GM13977 (cell line): ENCODE results near the gene SNRK.

Experiments
- DNase-seq: peaks from one replicate; pipeline ENCODE4 v3.0.0; 2012; ENCODE audit warnings: low spot score
- CTCF ChIP-seq: IDR thresholded peaks from 2 replicates; pipeline ENCODE4 v1.5.1; 2012; ENCODE audit warnings: mild to moderate bottlenecking, control low read depth; ENCODE audit not compliant: insufficient read depth; ENCODE audit errors: extremely low read depth, missing control alignments
- in situ Hi-C: fragments of 300-500 bp; cut with MboI; formaldehyde crosslinking; loops from one replicate; pipeline ENCODE4 v1.12.0; 2022; ENCODE audit warnings: low sequenced_read_pairs, low pct_unique_long_range_greater_than_20kb, mixed read lengths, inconsistent platforms; ENCODE audit not compliant: unreplicated experiment

The SNRK gene

GRCh38 chr3:43343815-43344214 lies 57.5 kb downstream of the SNRK start:
- TF ChIP-seq CTCF, result no peak
- no peak for DNase-seq
- in situ Hi-C loops, result no loop called here

GRCh38 chr3:43344520-43344919 lies 58.2 kb downstream of the SNRK start:
- no peak for DNase-seq
- in situ Hi-C loops, result no loop called here
- TF ChIP-seq CTCF, result no peak

GRCh38 chr3:43345246-43345645 lies 58.9 kb downstream of the SNRK start:
- TF ChIP-seq CTCF, result no peak
- in situ Hi-C loops, result no loop called here

GRCh38 chr3:43345877-43346276 lies 59.5 kb downstream of the SNRK start:
- no peak for TF ChIP-seq CTCF
- in situ Hi-C loops, result no loop called here
- DNase-seq, result no peak

More at GRCh38 chr3:43345246-43345645, 58.9 kb downstream of the SNRK start:
- DNase-seq, result no peak

- TF ChIP-seq CTCF, result no peak
- no peak for DNase-seq
- in situ Hi-C loops, result no loop called here
Observed at GRCh38 chr3:43346978-43347749, 60.8 kb downstream of the SNRK start.

- in situ Hi-C loops, result no loop called here
Observed at GRCh38 chr3:43347774-43348173, 61.4 kb downstream of the SNRK start.

More at GRCh38 chr3:43347774-43348173, 61.4 kb downstream of the SNRK start:
- no peak for TF ChIP-seq CTCF
- DNase-seq, result no peak
